GM19240 (cell line): Measurements from ENCODE around the gene CX3CL1.
"Not testable (repeated sequence)": the region's sequence is repeated elsewhere in the genome, so short reads cannot be mapped to it uniquely, and the experiment has no call there.

Source experiments
- DNase-seq: peaks from one replicate; pipeline ENCODE4 v3.0.0; 2011; ENCODE audit warnings: low spot score; ENCODE audit not compliant: insufficient read length

Gene CX3CL1

GRCh38 chr16:57372372-57373116, at the start of gene CX3CL1:
CX3CL1 (plus strand) TSS chr16:57372490; CDS start chr16:57372569, 79 bp downstream.
- no peak for DNase-seq

GRCh38 chr16:57324749-57325148, 47.5 kb upstream of the CX3CL1 start:
- no peak for DNase-seq

GRCh38 chr16:57325458-57325857, 46.8 kb upstream of the CX3CL1 start:
- DNase-seq = no peak

GRCh38 chr16:57329718-57330327, 42.5 kb upstream of the CX3CL1 start:
- DNase-seq = no peak

- DNase-seq = no peak
Observed at GRCh38 chr16:57331355-57331754, 40.9 kb upstream of the CX3CL1 start.

GRCh38 chr16:57333402-57333801, 38.9 kb upstream of the CX3CL1 start:
- DNase-seq = no peak

- DNase-seq = no peak
Observed at GRCh38 chr16:57335366-57335765, 36.9 kb upstream of the CX3CL1 start.

- DNase-seq = no peak
Observed at GRCh38 chr16:57341062-57341440, 31.2 kb upstream of the CX3CL1 start.

GRCh38 chr16:57341441-57342303, 30.6 kb upstream of the CX3CL1 start:
- no peak for DNase-seq

GRCh38 chr16:57342606-57343005, 29.7 kb upstream of the CX3CL1 start:
- not testable (repeated sequence) for DNase-seq

GRCh38 chr16:57343221-57343620, 29.1 kb upstream of the CX3CL1 start:
- DNase-seq = no peak

GRCh38 chr16:57344094-57344493, 28.2 kb upstream of the CX3CL1 start:
- not testable (repeated sequence) for DNase-seq

GRCh38 chr16:57345021-57345420, 27.3 kb upstream of the CX3CL1 start:
- DNase-seq = no peak

GRCh38 chr16:57345666-57346204, 26.6 kb upstream of the CX3CL1 start:
- no peak for DNase-seq

GRCh38 chr16:57347858-57348257, 24.4 kb upstream of the CX3CL1 start:
- no peak for DNase-seq

GRCh38 chr16:57348327-57348726, 24.0 kb upstream of the CX3CL1 start:
- no peak for DNase-seq

GRCh38 chr16:57349212-57350031, 22.9 kb upstream of the CX3CL1 start:
- DNase-seq = peak; percentile 47

- DNase-seq = no peak
Observed at GRCh38 chr16:57352636-57353047, 19.6 kb upstream of the CX3CL1 start.

- no peak for DNase-seq
Observed at GRCh38 chr16:57354311-57354710, 18.0 kb upstream of the CX3CL1 start.

- no peak for DNase-seq
Observed at GRCh38 chr16:57355898-57356414, 16.3 kb upstream of the CX3CL1 start.

- DNase-seq = no peak
Observed at GRCh38 chr16:57356547-57356946, 15.7 kb upstream of the CX3CL1 start.
